Left lung (tissue), 10 donors: ENCODE data around the gene CXCL3. TPM values are rescaled to one million over a fixed set of nuclear protein-coding genes. Genes with fewer than 3 reads are reported as not detected.

ENCODE experiments used
- ATAC-seq: fragments of 200-7000 bp; cut with Tn5 transposase; one replicate; pipeline ENCODE4 v1.9.1; 2020; ENCODE audit warnings: moderate library complexity
- DNase-seq, 4 donors: peaks; one replicate each; pipeline ENCODE4 v3.0.0-alpha.2; 2013 to 2020
- H3K27ac ChIP-seq, 2 donors: fragments of 200-600 bp; sonication (generic) in 1 of 2; one replicate each; pipeline versions ENCODE4 v1.5.0 to v1.8.0; 2020 to 2021
- H3K27me3 ChIP-seq, 2 donors: fragments of 200-600 bp; sonication (generic) in 1 of 2; one replicate each; pipeline versions ENCODE4 v1.5.0 to v1.8.0; 2020 to 2021
- H3K36me3 ChIP-seq, 2 donors: fragments of 200-600 bp; sonication (generic) in 1 of 2; one replicate each; pipeline versions ENCODE4 v1.5.0 to v1.8.0; 2020 to 2021
- H3K4me1 ChIP-seq, 2 donors: fragments of 200-600 bp; one replicate each; pipeline ENCODE4 v1.8.0; 2021
- H3K4me3 ChIP-seq, 2 donors: fragments of 200-600 bp; sonication (generic) in 1 of 2; one replicate each; pipeline versions ENCODE4 v1.5.0 to v1.8.0; 2020 to 2021; ENCODE audit warnings: mild to moderate bottlenecking in 1 of 2
- H3K9me3 ChIP-seq, 2 donors: fragments of 200-600 bp; sonication (generic) in 1 of 2; one replicate each; pipeline versions ENCODE4 v1.5.0 to v1.8.0; 2020 to 2021
- intact Hi-C, 2 donors: fragments of 100-400 bp; cut with DNase I; formaldehyde crosslinking; loops; one replicate each; pipeline versions ENCODE4 v1.11.2 to v1.14.2; 2022
- polyA plus RNA-seq, 6 donors: library from polyadenylated mRNA; unstranded; fragments of 120-200 nt; gene quantifications; one replicate each; pipeline ENCODE4 v1.2.1, GENCODE V29; 2013; ENCODE audit not compliant: insufficient read length in 6 of 6
- total RNA-seq, 2 donors: library from RNA; stranded (reverse); fragmentation: NEBNext Ultra II Directional; extraction: Animal tissue kit (Norgen Biotek cat#: 25700); gene quantifications; one replicate each; pipeline ENCODE4 v1.2.1, GENCODE V29; 2021
- TF ChIP-seq, protein P1 (sequence below), 2 donors: fragments of 200-600 bp; sonication (generic) in 1 of 2; IDR thresholded peaks; one replicate each; pipeline versions ENCODE4 v1.5.0 to v1.8.0; 2021; ENCODE audit warnings: antibody characterized with exemption in 2 of 2
- donor health status: DM: no; HTN: yes; CAD: no.
- donor health status: DM: no; HTN: no; CAD: no.

CXCL3 gene
- total and polyA plus RNA-seq, 8 donors: 0.49 to 15.2 (median 1.0) TPM

DNA sequence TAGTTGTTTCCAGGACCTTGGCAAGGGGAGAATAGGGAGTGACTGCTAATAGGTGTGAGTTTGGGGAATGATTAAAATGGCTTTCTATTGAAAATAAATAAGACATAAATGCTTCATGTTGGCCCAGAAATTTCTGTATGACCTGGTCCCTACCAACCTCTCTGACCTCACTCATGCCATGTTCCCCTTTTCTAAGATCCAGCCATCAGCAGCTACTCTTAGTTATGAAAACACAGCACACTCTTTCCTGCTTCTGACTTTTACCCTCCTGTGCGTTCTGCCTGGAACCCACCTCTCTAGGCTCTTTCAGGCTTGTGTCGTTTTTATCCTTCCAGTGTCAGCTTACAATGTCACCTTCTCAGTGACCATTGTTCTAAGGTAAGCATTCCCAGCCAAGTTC, 25.2 kb downstream of the CXCL3 start:
- Histone ChIP-seq H3K27ac (no peak overlapping the region), H3K4me3 (no peak overlapping the region), H3K27me3 (no peaks in the 10 kb centered on the region), H3K4me1 (peaks cover 0 to 3% of the 10 kb centered on the region in 2 donors), H3K9me3 (no peaks in the 10 kb centered on the region), H3K36me3 (no peaks in the 10 kb centered on the region)
- intact Hi-C loops: no loop called here
- TF ChIP-seq, protein P1, sequence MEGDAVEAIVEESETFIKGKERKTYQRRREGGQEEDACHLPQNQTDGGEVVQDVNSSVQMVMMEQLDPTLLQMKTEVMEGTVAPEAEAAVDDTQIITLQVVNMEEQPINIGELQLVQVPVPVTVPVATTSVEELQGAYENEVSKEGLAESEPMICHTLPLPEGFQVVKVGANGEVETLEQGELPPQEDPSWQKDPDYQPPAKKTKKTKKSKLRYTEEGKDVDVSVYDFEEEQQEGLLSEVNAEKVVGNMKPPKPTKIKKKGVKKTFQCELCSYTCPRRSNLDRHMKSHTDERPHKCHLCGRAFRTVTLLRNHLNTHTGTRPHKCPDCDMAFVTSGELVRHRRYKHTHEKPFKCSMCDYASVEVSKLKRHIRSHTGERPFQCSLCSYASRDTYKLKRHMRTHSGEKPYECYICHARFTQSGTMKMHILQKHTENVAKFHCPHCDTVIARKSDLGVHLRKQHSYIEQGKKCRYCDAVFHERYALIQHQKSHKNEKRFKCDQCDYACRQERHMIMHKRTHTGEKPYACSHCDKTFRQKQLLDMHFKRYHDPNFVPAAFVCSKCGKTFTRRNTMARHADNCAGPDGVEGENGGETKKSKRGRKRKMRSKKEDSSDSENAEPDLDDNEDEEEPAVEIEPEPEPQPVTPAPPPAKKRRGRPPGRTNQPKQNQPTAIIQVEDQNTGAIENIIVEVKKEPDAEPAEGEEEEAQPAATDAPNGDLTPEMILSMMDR (IDR thresholded peaks at IDR 0.05): no peak
- ATAC-seq (peak; percentile 37), DNase-seq (no peak)

DNA sequence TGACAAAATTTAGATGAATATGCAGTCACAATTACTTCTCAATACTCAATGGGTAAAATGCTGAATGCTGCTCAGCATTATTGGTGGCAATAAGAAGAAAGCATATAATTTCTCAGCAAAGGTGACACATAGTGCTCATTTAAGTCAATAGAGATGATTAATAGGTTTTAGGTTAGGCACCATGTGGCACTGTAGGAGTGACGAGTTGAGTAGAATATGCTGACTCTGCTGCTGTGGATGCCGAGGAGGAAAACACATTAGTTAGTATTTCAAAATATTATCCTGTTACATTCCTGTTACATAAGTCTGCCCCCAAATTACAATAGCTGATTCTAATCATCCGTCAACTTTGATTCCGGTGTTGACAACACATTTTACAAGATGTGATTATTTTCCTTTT, 26.4 kb downstream of the CXCL3 start:
- TF ChIP-seq, protein P1 (IDR thresholded peaks at IDR 0.05): no peak
- Histone ChIP-seq H3K27ac (no peak overlapping the region), H3K36me3 (no peaks in the 10 kb centered on the region), H3K4me1 (no peaks in the 10 kb centered on the region), H3K9me3 (no peaks in the 10 kb centered on the region), H3K27me3 (no peaks in the 10 kb centered on the region), H3K4me3 (no peak overlapping the region)
- intact Hi-C loops: no loop called here
- ATAC-seq (no peak), DNase-seq (no peak)

DNA sequence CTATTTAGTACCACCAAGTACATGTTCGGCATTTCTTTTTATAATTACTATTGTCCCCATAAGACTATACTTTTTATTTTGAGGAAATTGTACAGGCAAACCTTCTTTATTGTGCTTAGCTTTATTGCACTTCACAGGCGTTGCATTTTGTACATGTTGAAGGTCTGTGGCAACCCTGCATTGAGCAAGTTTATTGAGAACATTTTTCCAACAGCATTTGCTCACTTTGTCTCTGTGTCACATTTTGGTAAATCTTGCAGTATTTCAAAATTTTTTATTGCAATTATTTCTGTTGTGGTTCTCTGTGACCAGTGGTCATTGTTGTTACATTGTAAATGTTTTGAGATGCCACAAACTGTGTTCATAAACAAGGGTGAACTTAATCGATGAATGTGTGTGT, 29.2 kb downstream of the CXCL3 start:
- TF ChIP-seq, protein P1 (IDR thresholded peaks at IDR 0.05): no peak
- peaks cover 0 to 14% of the 10 kb centered on the region in 2 donors for H3K4me1 ChIP-seq

DNA sequence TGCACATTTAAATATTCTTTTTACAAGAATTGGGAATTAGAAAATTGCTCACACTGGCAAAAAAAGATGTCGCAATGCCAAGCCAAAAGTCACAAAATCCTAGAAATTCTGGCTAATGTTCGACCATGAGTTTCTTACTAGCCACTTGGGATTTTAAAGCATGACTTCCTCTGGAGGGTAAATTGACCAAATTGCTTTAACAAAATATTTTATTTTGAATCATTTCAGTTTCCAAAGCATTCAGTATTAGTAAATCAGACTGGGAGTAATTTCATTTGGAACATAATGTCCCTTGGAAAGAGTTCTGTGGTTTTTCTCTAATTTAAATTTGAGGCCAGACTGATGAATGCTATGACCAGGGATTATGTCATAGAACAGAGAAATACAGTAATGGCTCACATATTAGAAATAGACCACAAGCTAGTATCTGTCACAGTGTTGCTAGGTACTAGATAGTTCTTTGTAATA, 32.4 kb downstream of the CXCL3 start:
- Histone ChIP-seq H3K27me3 (no peaks in the 10 kb centered on the region), H3K4me3 (no peak overlapping the region), H3K9me3 (no peaks in the 10 kb centered on the region), H3K27ac (peak overlapping the region in 1 of 2 donors; percentile 13), H3K36me3 (no peaks in the 10 kb centered on the region), H3K4me1 (peaks cover 0 to 14% of the 10 kb centered on the region in 2 donors)
- ATAC-seq (peak; percentile 57), DNase-seq (no peak)
- intact Hi-C loops: no loop called here
- TF ChIP-seq, protein P1 (IDR thresholded peaks at IDR 0.05): no peak

More for the DNA sequence above, 29.2 kb downstream of the CXCL3 start:
- ATAC-seq (no peak), DNase-seq (no peak)
- intact Hi-C loops: no loop called here
- Histone ChIP-seq H3K9me3 (no peaks in the 10 kb centered on the region), H3K36me3 (no peaks in the 10 kb centered on the region), H3K4me3 (no peak overlapping the region), H3K27ac (no peak overlapping the region), H3K27me3 (no peaks in the 10 kb centered on the region)

DNA sequence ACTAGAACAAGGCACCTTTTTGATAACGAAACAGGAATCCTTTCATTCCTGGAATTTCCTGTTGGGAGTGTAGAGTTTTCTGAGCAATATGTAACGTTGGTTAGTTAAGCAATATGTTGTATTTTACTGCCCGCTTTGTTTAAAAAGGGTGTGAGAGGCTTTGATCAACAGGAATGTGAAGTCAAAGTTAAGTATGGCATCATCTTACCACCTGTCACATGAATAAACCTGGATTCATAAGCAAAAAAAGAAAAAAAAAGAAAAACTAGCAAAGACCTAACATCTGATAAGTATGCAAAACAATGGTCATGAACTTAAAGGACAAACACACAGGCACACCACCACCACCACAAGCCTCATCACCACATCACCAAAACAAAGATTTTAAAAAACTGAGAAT, 33.0 kb downstream of the CXCL3 start:
- Histone ChIP-seq H3K27me3 (no peaks in the 10 kb centered on the region), H3K4me3 (no peak overlapping the region), H3K4me1 (peaks cover 0 to 14% of the 10 kb centered on the region in 2 donors), H3K9me3 (no peaks in the 10 kb centered on the region), H3K27ac (peak overlapping the region; percentile 2 to 13), H3K36me3 (no peaks in the 10 kb centered on the region)
- ATAC-seq: peak; percentile 69
- TF ChIP-seq, protein P1 (IDR thresholded peaks at IDR 0.05): no peak
- DNase-seq: no peak
- intact Hi-C loops: no loop called here
